ENCODE data around the gene DNALI1. TPM values are rescaled to one million over a fixed set of nuclear protein-coding genes. Genes with fewer than 3 reads are reported as not detected.

DNALI1 gene
- polyA plus RNA-seq, 1 of the 3 experiments (the other 2 are of a cell fraction) = 17.4 TPM

DNA sequence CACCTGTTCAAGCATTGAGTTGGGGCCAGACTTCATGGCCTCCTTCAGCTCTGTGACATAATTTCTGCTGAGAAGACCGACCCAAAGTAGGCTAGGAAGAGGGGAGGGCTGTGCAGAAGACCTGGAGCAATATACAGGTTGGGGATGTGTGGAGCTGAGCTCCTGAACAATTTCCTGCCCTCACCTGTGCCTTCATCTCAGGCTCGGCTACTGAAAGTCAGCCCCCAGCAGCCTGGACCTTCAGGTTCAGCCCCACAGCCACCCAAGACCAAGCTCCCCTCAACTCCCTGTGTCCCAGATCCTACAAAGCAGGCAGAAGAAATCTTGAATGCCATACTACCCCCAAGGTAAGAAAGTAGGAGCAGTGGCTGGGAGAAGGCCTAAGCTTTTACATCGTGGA lies 662 bp downstream of the DNALI1 start:
- peak overlapping the region; percentile 61 for H3K4me3 ChIP-seq (ENCODE audit: low read depth in 2 of 2, low read length in 1 of 2)
- POLR2A ChIA-PET = no interaction called here
- TF ChIP-seq YY1 (IDR thresholded peaks at IDR 0.05; ENCODE audit: low read depth) (no peak), ZBTB33 (IDR thresholded peaks at IDR 0.05; ENCODE audit: borderline replicate concordance, low read depth) (no peak), JUND (IDR thresholded peaks at IDR 0.05) (no peak), EZH2phosphoT487 (IDR thresholded peaks at IDR 0.05; ENCODE audit: borderline replicate concordance, low read depth) (no peak), EP300 (IDR thresholded peaks at IDR 0.05; ENCODE audit: borderline replicate concordance in 1 of 2, low read depth in 1 of 2, low read length in 1 of 2) (no peak), GABPA (IDR thresholded peaks at IDR 0.05; ENCODE audit: low read depth) (no peak), RAD21 (IDR thresholded peaks at IDR 0.05; ENCODE audit: low read length) (no peak), NRF1 (IDR thresholded peaks at IDR 0.05; ENCODE audit: low read depth, low read length) (no peak)
- H3K9me2 ChIP-seq = no peaks in the 10 kb centered on the region
- peaks cover 4% of the 10 kb centered on the region for H3F3A ChIP-seq (replicated peaks; ENCODE audit: insufficient read depth)
- peak overlapping the region; percentile 73; the same call in 1 of the 2 replicates for H3K9ac ChIP-seq
- peaks cover 4% of the 10 kb centered on the region; the same call in 1 of the 2 replicates for H4K20me1 ChIP-seq (ENCODE audit: insufficient read depth)
- no peaks in the 10 kb centered on the region for H3K9me3 ChIP-seq
- H3K36me3 ChIP-seq (replicated peaks in 1 of 2; ENCODE audit: control insufficient read depth in 1 of 2, insufficient read depth in 2 of 2, low read length in 1 of 2) = peaks cover 9 to 11% of the 10 kb centered on the region in 2 experiments
- H3K27ac ChIP-seq (ENCODE audit: low read depth in 2 of 2, low read length in 1 of 2) = peak overlapping the region in 1 of 2 experiments; percentile 33; a peak in 2 of 4 replicates
- H3K79me2 ChIP-seq (ENCODE audit: insufficient read depth) = peaks cover 17% of the 10 kb centered on the region
- H2AFZ ChIP-seq (ENCODE audit: low read depth) = peak overlapping the region; percentile 93; the same call in 1 of the 2 replicates
- no peaks in the 10 kb centered on the region for H3K27me3 ChIP-seq (ENCODE audit: insufficient read depth)
- H3K4me1 ChIP-seq (ENCODE audit: control insufficient read depth in 1 of 2, insufficient read depth in 2 of 2, low read depth in 1 of 2, low read length in 1 of 2) = peaks cover 3 to 22% of the 10 kb centered on the region in 2 experiments; a peak in 2 of 4 replicates
- CTCF ChIA-PET = interaction anchor here (1.1 to 1.5 kb wide), 5 partner anchors 26 to 103 kb away, joined by 3 to 7 read pairs (median 4); no protein-coding TSS in a partner anchor
- H3K4me2 ChIP-seq = peak overlapping the region; percentile 77
- no peak for DNase-seq
- 80% methylated on average over 2 of the region's 3 CpGs for WGBS (ENCODE audit: low lambda C conversion rate)

GRCh38 chr1:37558411-37558810 lies 1.7 kb downstream of the DNALI1 start:
- TF ChIP-seq MXI1 (IDR thresholded peaks at IDR 0.05; ENCODE audit: low read depth, low read length) (no peak), CHD2 (IDR thresholded peaks at IDR 0.05; ENCODE audit: low read length, partially characterized antibody) (no peak), GABPA (IDR thresholded peaks at IDR 0.05; ENCODE audit: low read depth) (no peak), TEAD4 (IDR thresholded peaks at IDR 0.05; ENCODE audit: borderline replicate concordance, insufficient read depth) (no peak)
- H3K9me2 ChIP-seq = no peaks in the 10 kb centered on the region
- ChIA-PET CTCF (no interaction called here), POLR2A (no interaction called here)
- H2AFZ ChIP-seq (ENCODE audit: low read depth) = no peak overlapping the region
- no peaks in the 10 kb centered on the region for H4K20me1 ChIP-seq (ENCODE audit: insufficient read depth)
- H3K79me2 ChIP-seq (ENCODE audit: insufficient read depth) = peaks cover 7% of the 10 kb centered on the region
- no peaks in the 10 kb centered on the region for H3K9me3 ChIP-seq
- peaks cover 4% of the 10 kb centered on the region for H3F3A ChIP-seq (replicated peaks; ENCODE audit: insufficient read depth)
- peaks cover 9 to 15% of the 10 kb centered on the region in 2 experiments for H3K36me3 ChIP-seq (replicated peaks in 1 of 2; ENCODE audit: control insufficient read depth in 1 of 2, insufficient read depth in 2 of 2, low read length in 1 of 2)
- H3K9ac ChIP-seq = no peak overlapping the region
- H3K4me1 ChIP-seq (ENCODE audit: control insufficient read depth in 1 of 2, insufficient read depth in 2 of 2, low read depth in 1 of 2, low read length in 1 of 2) = peaks cover 0 to 12% of the 10 kb centered on the region in 2 experiments; a peak in 2 of 4 replicates
- H3K27me3 ChIP-seq (ENCODE audit: insufficient read depth) = no peaks in the 10 kb centered on the region
- H3K27ac ChIP-seq (ENCODE audit: low read depth in 2 of 2, low read length in 1 of 2) = no peak overlapping the region
- no peak overlapping the region for H3K4me3 ChIP-seq (ENCODE audit: low read depth in 2 of 2, low read length in 1 of 2)
- no peak for DNase-seq
- WGBS (ENCODE audit: low lambda C conversion rate) = 94% methylated on average over 1 of the region's 1 CpG
- no peak overlapping the region for H3K4me2 ChIP-seq

Measured in SK-N-SH (cell line).